NCI-H510A treated with DMSO at 0.1 percent for 48 hours (cell line): Measurements from ENCODE around the gene SPECC1L.
"Not testable (repeated sequence)": the region's sequence is repeated elsewhere in the genome, so short reads cannot be mapped to it uniquely, and the experiment has no call there.

ENCODE experiments used
- DNase-seq: peaks from one replicate; lab custom pipeline; 2025; lab: John Stamatoyannopoulos, UW

SPECC1L gene

GRCh38 chr22:24270556-24271385, at the start of gene SPECC1L:
Gene SPECC1L (plus strand): TSS chr22:24270831. CDS start chr22:24302232, 31,401 bp downstream.
- peak; percentile 69 for DNase-seq

- no peak for DNase-seq
Observed at GRCh38 chr22:24224468-24224867, 46.2 kb upstream of the SPECC1L start.

- DNase-seq, result no peak
Observed at GRCh38 chr22:24225044-24225601, 45.5 kb upstream of the SPECC1L start.

- no peak for DNase-seq
Observed at GRCh38 chr22:24225951-24226350, 44.7 kb upstream of the SPECC1L start.

GRCh38 chr22:24230911-24231656, 39.5 kb upstream of the SPECC1L start:
- no peak for DNase-seq

- DNase-seq, result no peak
Observed at GRCh38 chr22:24231706-24232105, 38.9 kb upstream of the SPECC1L start.

- DNase-seq, result no peak
Observed at GRCh38 chr22:24232124-24232523, 38.5 kb upstream of the SPECC1L start.

- DNase-seq, result no peak
Observed at GRCh38 chr22:24232725-24233124, 37.9 kb upstream of the SPECC1L start.

GRCh38 chr22:24233235-24233634, 37.4 kb upstream of the SPECC1L start:
- no peak for DNase-seq

- DNase-seq, result no peak
Observed at GRCh38 chr22:24233816-24234215, 36.8 kb upstream of the SPECC1L start.

- DNase-seq, result no peak
Observed at GRCh38 chr22:24235315-24235714, 35.3 kb upstream of the SPECC1L start.

- no peak for DNase-seq
Observed at GRCh38 chr22:24236656-24237055, 34.0 kb upstream of the SPECC1L start.

- not testable (repeated sequence) for DNase-seq
Observed at GRCh38 chr22:24238101-24238694, 32.4 kb upstream of the SPECC1L start.

- DNase-seq, result no peak
Observed at GRCh38 chr22:24240381-24240780, 30.2 kb upstream of the SPECC1L start.

- DNase-seq, result not testable (repeated sequence)
Observed at GRCh38 chr22:24240985-24241692, 29.5 kb upstream of the SPECC1L start.

- DNase-seq, result not testable (repeated sequence)
Observed at GRCh38 chr22:24243417-24243816, 27.2 kb upstream of the SPECC1L start.

- DNase-seq, result no peak
Observed at GRCh38 chr22:24244144-24244787, 26.4 kb upstream of the SPECC1L start.

- not testable (repeated sequence) for DNase-seq
Observed at GRCh38 chr22:24245030-24245431, 25.6 kb upstream of the SPECC1L start, which contains the start of gene GGT5. Gene GGT5 (minus strand): TSS chr22:24245082. CDS start chr22:24244725, 357 bp downstream.

- not testable (repeated sequence) for DNase-seq
Observed at GRCh38 chr22:24245584-24246561, 24.8 kb upstream of the SPECC1L start.

GRCh38 chr22:24247011-24247507, 23.6 kb upstream of the SPECC1L start:
- no peak for DNase-seq
